Measurements from ENCODE around the gene ANKRD33B. TPM values are rescaled to one million over a fixed set of nuclear protein-coding genes. Genes with fewer than 3 reads are reported as not detected.

ANKRD33B gene
- total RNA-seq, 3 donors from 2014 or later (not counting 1 experiment from before 2014, with no cell fraction given), result 2.4 to 4.3 (median 3.9) TPM

DNA sequence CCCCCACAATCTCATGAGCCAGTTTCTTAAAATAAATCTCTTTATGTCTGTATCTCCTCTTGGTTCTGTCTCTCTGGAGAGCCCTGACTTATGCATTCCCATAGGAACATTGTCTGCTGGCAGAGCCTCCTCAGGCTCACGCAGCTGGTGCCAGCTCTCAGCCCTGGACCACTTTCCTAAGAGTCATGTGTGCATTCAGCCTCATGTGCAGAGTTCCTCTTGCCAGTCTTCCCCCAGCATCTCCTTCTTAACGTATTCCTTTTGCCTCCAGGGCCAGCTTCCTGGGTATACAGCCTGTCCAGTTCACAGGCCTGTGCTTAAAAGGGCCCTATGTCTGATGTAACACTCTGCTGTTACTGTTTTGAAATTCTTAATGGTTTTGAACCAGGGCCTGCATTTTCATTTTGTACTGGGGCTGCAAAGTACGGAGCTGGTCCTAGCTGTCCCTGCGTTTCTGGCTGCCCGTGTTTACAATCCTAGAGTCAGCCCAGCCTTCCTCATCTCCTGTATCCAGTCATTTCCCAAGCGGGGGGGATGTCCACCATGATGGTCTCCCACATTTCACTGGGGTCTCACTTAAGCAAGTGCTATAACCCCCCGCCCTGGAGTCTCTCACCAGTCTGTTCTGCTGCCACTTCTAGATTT lies 18.1 kb downstream of the ANKRD33B start:
- Histone ChIP-seq H3K27me3 (ENCODE audit: control insufficient read depth, insufficient read depth, low read length) (peaks cover 2% of the 10 kb centered on the region), H3K4me1 (ENCODE audit: control insufficient read depth, insufficient read depth, low read length) (peaks cover 8% of the 10 kb centered on the region), H3K9me3 (ENCODE audit: control insufficient read depth, insufficient read depth, low read length) (no peaks in the 10 kb centered on the region), H3K36me3 (ENCODE audit: control insufficient read depth, insufficient read depth, low read length) (no peaks in the 10 kb centered on the region), H3K4me3 (ENCODE audit: low read length) (no peak overlapping the region), H3K27ac (ENCODE audit: low read length) (no peak overlapping the region)
- Mint-ChIP-seq H3K27me3 (ENCODE audit: low read depth in 2 of 2) (peaks cover 8 to 21% of the 10 kb centered on the region in 2 donors), H3K27ac (no peak overlapping the region), H3K4me3 (no peak overlapping the region), H3K36me3 (no peaks in the 10 kb centered on the region), H3K9me3 (no peaks in the 10 kb centered on the region), H3K4me1 (peaks cover 6 to 29% of the 10 kb centered on the region in 2 donors)
- TF ChIP-seq, protein P1, sequence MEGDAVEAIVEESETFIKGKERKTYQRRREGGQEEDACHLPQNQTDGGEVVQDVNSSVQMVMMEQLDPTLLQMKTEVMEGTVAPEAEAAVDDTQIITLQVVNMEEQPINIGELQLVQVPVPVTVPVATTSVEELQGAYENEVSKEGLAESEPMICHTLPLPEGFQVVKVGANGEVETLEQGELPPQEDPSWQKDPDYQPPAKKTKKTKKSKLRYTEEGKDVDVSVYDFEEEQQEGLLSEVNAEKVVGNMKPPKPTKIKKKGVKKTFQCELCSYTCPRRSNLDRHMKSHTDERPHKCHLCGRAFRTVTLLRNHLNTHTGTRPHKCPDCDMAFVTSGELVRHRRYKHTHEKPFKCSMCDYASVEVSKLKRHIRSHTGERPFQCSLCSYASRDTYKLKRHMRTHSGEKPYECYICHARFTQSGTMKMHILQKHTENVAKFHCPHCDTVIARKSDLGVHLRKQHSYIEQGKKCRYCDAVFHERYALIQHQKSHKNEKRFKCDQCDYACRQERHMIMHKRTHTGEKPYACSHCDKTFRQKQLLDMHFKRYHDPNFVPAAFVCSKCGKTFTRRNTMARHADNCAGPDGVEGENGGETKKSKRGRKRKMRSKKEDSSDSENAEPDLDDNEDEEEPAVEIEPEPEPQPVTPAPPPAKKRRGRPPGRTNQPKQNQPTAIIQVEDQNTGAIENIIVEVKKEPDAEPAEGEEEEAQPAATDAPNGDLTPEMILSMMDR (IDR thresholded peaks at IDR 0.05), result no peak
- 91% methylated on average over 7 of the region's 7 CpGs for WGBS (ENCODE audit: insufficient coverage)
- ATAC-seq, result no peak
- intact Hi-C loops (cut with micrococcal nuclease), result no loop called here
- DNase-seq, result no peak

DNA sequence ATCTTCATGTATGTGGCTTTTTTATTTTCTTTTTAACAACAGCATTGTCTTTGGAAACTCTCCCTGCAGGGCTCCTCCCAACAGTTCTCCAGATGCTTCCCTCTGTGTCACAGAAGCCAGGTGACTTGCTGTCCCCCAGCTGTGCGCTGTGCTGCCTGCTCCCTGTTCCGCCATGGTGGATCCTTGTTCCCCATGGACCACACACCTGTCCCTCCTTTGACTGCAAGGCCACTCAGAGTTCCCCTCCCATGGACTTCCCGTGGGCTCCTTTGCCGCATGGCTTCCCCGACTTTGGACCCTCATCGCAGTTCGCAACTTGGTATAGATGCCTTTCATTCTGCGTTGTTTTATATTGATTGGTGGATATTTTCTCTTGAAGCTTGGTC lies 18.6 kb downstream of the ANKRD33B start:
- H3K27me3 ChIP-seq (ENCODE audit: control insufficient read depth, insufficient read depth, low read length), result peaks cover 2% of the 10 kb centered on the region
- H3K4me1 ChIP-seq (ENCODE audit: control insufficient read depth, insufficient read depth, low read length), result peaks cover 8% of the 10 kb centered on the region
- no peak overlapping the region for H3K27ac ChIP-seq (ENCODE audit: low read length)
- no peaks in the 10 kb centered on the region for H3K9me3 ChIP-seq (ENCODE audit: control insufficient read depth, insufficient read depth, low read length)
- 95% methylated on average over 8 of the region's 8 CpGs for WGBS (ENCODE audit: insufficient coverage)
- intact Hi-C loops (cut with micrococcal nuclease), result no loop called here
- H3K36me3 ChIP-seq (ENCODE audit: control insufficient read depth, insufficient read depth, low read length), result no peaks in the 10 kb centered on the region
- Mint-ChIP-seq H3K27ac (no peak overlapping the region), H3K27me3 (ENCODE audit: low read depth in 2 of 2) (peaks cover 8 to 21% of the 10 kb centered on the region in 2 donors), H3K4me3 (no peak overlapping the region), H3K9me3 (no peaks in the 10 kb centered on the region), H3K36me3 (no peaks in the 10 kb centered on the region), H3K4me1 (peaks cover 6 to 29% of the 10 kb centered on the region in 2 donors)
- no peak overlapping the region for H3K4me3 ChIP-seq (ENCODE audit: low read length)
- ATAC-seq, result no peak
- DNase-seq, result no peak
- TF ChIP-seq, protein P1 (IDR thresholded peaks at IDR 0.05), result no peak

DNA sequence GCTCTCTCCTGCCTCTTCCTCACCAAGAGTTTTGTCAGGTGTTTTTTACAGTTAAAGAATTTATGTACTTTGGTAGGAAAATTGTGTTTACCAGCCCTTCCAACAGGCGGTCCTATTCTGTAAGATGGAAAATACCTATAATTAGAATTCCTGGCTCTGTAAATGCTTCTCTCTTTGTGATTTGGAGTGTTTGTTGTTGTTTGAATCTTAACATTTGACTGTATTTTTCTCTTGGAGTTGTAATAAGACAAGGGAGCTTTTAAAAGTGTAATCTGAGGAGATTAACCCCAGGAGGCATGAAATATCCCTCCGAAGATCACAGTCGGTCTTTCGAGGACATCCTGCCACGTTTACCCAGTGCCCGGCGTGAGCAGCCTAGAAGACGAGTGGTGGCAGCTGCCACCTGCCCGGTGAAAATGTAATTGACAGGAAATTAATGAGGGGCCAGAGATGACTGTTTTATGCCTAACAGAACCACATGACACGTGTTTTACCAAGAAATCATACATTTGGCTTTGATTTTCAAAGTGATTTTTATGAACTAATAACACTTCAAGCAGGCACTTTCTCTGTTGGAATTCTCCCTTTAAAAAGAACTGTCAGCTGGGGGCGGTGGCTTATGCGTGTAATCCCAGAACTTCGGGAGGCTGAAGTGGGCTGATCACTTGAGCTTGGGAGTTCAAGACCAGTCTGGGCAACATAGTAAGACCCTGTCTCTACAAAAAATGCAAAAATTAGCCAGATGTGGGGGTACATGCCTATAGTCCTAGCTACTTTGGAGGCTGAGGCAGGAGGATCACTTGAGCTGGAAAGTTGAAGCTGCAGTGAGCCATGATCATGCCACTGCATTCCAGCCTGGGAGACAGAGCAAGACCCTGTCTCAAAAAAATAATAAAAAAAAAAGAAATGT lies 20.0 kb downstream of the ANKRD33B start:
- Mint-ChIP-seq H3K9me3 (no peaks in the 10 kb centered on the region), H3K4me1 (peaks cover 13 to 35% of the 10 kb centered on the region in 2 donors), H3K36me3 (no peaks in the 10 kb centered on the region), H3K27me3 (ENCODE audit: low read depth in 2 of 2) (peaks cover 8 to 25% of the 10 kb centered on the region in 2 donors), H3K27ac (peak overlapping the region in 1 of 2 donors; percentile 5), H3K4me3 (no peak overlapping the region)
- Histone ChIP-seq H3K4me1 (ENCODE audit: control insufficient read depth, insufficient read depth, low read length) (no peaks in the 10 kb centered on the region), H3K36me3 (ENCODE audit: control insufficient read depth, insufficient read depth, low read length) (no peaks in the 10 kb centered on the region), H3K9me3 (ENCODE audit: control insufficient read depth, insufficient read depth, low read length) (no peaks in the 10 kb centered on the region), H3K4me3 (ENCODE audit: low read length) (no peak overlapping the region), H3K27me3 (ENCODE audit: control insufficient read depth, insufficient read depth, low read length) (peaks cover 2% of the 10 kb centered on the region), H3K27ac (ENCODE audit: low read length) (no peak overlapping the region)
- TF ChIP-seq, protein P1 (IDR thresholded peaks at IDR 0.05), result no peak
- WGBS (ENCODE audit: insufficient coverage), result 32% methylated on average over 13 of the region's 13 CpGs
- ATAC-seq (no peak), DNase-seq (no peak)
- intact Hi-C loops (cut with micrococcal nuclease), result no loop called here
